ENCODE results near the gene CFAP119. TPM values are rescaled to one million over a fixed set of nuclear protein-coding genes. Genes with fewer than 3 reads are reported as not detected.
A peak's percentile ranks its signal among the peaks of the same experiment; 100 is the strongest.

Gene CFAP119
- total and polyA plus RNA-seq, 2 donors from 2014 or later, result 12.2 to 13.5 TPM

GRCh38 chr16:30745082-30745481, 16.8 kb downstream of the CFAP119 start:
- intact Hi-C loops (cut with DNase I), result no loop called here
- Histone ChIP-seq H3K36me3 (ENCODE audit: control insufficient read depth in 2 of 3, insufficient read depth in 3 of 3, low read length in 3 of 3) (peaks cover 0 to 4% (median 3%) of the 10 kb centered on the region in 3 donors), H3K9ac (ENCODE audit: low read length in 3 of 3) (no peak overlapping the region), H3K4me1 (ENCODE audit: control insufficient read depth in 2 of 3, insufficient read depth in 2 of 3, low read depth in 1 of 3, low read length in 3 of 3) (peaks cover 0 to 8% (median 6%) of the 10 kb centered on the region in 3 donors), H3K27me3 (ENCODE audit: control insufficient read depth, insufficient read depth, low read length) (no peaks in the 10 kb centered on the region), H3K9me3 (ENCODE audit: control insufficient read depth in 2 of 3, insufficient read depth in 1 of 3, low read length in 3 of 3) (no peaks in the 10 kb centered on the region), H3K4me3 (ENCODE audit: low read length in 3 of 3) (no peak overlapping the region), H3K27ac (ENCODE audit: low read depth in 2 of 2, low read length in 2 of 2) (no peak overlapping the region)
- no peak for TF ChIP-seq CTCF (IDR thresholded peaks at IDR 0.05; ENCODE audit: borderline replicate concordance, extremely low read depth, insufficient read depth)
- DNase-seq, result no peak
- no peak for FAIRE-seq

- H3K9ac ChIP-seq (ENCODE audit: low read length in 3 of 3), result no peak overlapping the region
- no peak overlapping the region for H3K4me3 ChIP-seq (ENCODE audit: low read length in 3 of 3)
- no peaks in the 10 kb centered on the region for H3K27me3 ChIP-seq (ENCODE audit: control insufficient read depth, insufficient read depth, low read length)
- no peak overlapping the region for H3K27ac ChIP-seq (ENCODE audit: low read depth in 2 of 2, low read length in 2 of 2)
- no peak for DNase-seq
- H3K4me1 ChIP-seq (ENCODE audit: control insufficient read depth in 2 of 3, insufficient read depth in 2 of 3, low read depth in 1 of 3, low read length in 3 of 3), result peaks cover 0 to 8% (median 8%) of the 10 kb centered on the region in 3 donors
- intact Hi-C loops (cut with DNase I), result no loop called here
- TF ChIP-seq CTCF (IDR thresholded peaks at IDR 0.05; ENCODE audit: borderline replicate concordance, extremely low read depth, insufficient read depth), result no peak
- H3K9me3 ChIP-seq (ENCODE audit: control insufficient read depth in 2 of 3, insufficient read depth in 1 of 3, low read length in 3 of 3), result no peaks in the 10 kb centered on the region
- H3K36me3 ChIP-seq (ENCODE audit: control insufficient read depth in 2 of 3, insufficient read depth in 3 of 3, low read length in 3 of 3), result peaks cover 0 to 4% (median 3%) of the 10 kb centered on the region in 3 donors
- FAIRE-seq, result no peak
These were observed 17.7 kb downstream of the CFAP119 start for GRCh38 chr16:30744183-30744582.

- Histone ChIP-seq H3K4me1 (ENCODE audit: control insufficient read depth in 2 of 3, insufficient read depth in 2 of 3, low read depth in 1 of 3, low read length in 3 of 3) (peaks cover 0 to 8% (median 8%) of the 10 kb centered on the region in 3 donors), H3K36me3 (ENCODE audit: control insufficient read depth in 2 of 3, insufficient read depth in 3 of 3, low read length in 3 of 3) (peaks cover 0 to 6% (median 3%) of the 10 kb centered on the region in 3 donors), H3K9me3 (ENCODE audit: control insufficient read depth in 2 of 3, insufficient read depth in 1 of 3, low read length in 3 of 3) (no peaks in the 10 kb centered on the region), H3K27ac (ENCODE audit: low read depth in 2 of 2, low read length in 2 of 2) (no peak overlapping the region), H3K9ac (ENCODE audit: low read length in 3 of 3) (no peak overlapping the region), H3K27me3 (ENCODE audit: control insufficient read depth, insufficient read depth, low read length) (no peaks in the 10 kb centered on the region), H3K4me3 (ENCODE audit: low read length in 3 of 3) (no peak overlapping the region)
- TF ChIP-seq CTCF (IDR thresholded peaks at IDR 0.05; ENCODE audit: borderline replicate concordance, extremely low read depth, insufficient read depth), result no peak
- FAIRE-seq, result no peak
- intact Hi-C loops (cut with DNase I), result no loop called here
- DNase-seq, result peak in 1 of 5 donors; percentile 46
These were observed 18.1 kb downstream of the CFAP119 start for GRCh38 chr16:30743716-30744115.

- intact Hi-C loops (cut with DNase I), result no loop called here
- Histone ChIP-seq H3K36me3 (ENCODE audit: control insufficient read depth in 2 of 3, insufficient read depth in 3 of 3, low read length in 3 of 3) (peaks cover 0 to 28% (median 19%) of the 10 kb centered on the region in 3 donors), H3K4me1 (ENCODE audit: control insufficient read depth in 2 of 3, insufficient read depth in 2 of 3, low read depth in 1 of 3, low read length in 3 of 3) (peaks cover 0 to 8% (median 8%) of the 10 kb centered on the region in 3 donors), H3K27ac (ENCODE audit: low read depth in 2 of 2, low read length in 2 of 2) (peak overlapping the region; percentile 77 to 83), H3K4me3 (ENCODE audit: low read length in 3 of 3) (no peak overlapping the region), H3K27me3 (ENCODE audit: control insufficient read depth, insufficient read depth, low read length) (no peaks in the 10 kb centered on the region), H3K9me3 (ENCODE audit: control insufficient read depth in 2 of 3, insufficient read depth in 1 of 3, low read length in 3 of 3) (no peaks in the 10 kb centered on the region), H3K9ac (ENCODE audit: low read length in 3 of 3) (peak overlapping the region in 1 of 3 donors; percentile 51)
- FAIRE-seq (no peak), DNase-seq (peak in 2 of 5 donors; percentile 29 to 82)
- no peak for TF ChIP-seq CTCF (IDR thresholded peaks at IDR 0.05; ENCODE audit: borderline replicate concordance, extremely low read depth, insufficient read depth)
These were observed 20.4 kb downstream of the CFAP119 start for GRCh38 chr16:30741461-30741914.

All from kidney (tissue), 14 donors.